Mononuclear cell (primary cell): ENCODE measurements around the gene DMRT3. TPM values are rescaled to one million over a fixed set of nuclear protein-coding genes. Genes with fewer than 3 reads are reported as not detected.
"Not testable (repeated sequence)": the region's sequence is repeated elsewhere in the genome, so short reads cannot be mapped to it uniquely, and the experiment has no call there.

Source experiments
- H3K27me3 ChIP-seq: 2 replicates; pipeline ENCODE4 v1.6.0; 2011; ENCODE audit warnings: low read length, control low read depth; ENCODE audit not compliant: insufficient read depth
- H3K4me1 ChIP-seq: 2 replicates; pipeline ENCODE4 v1.5.1; 2011; ENCODE audit warnings: mild to moderate bottlenecking, low read length, control low read depth; ENCODE audit not compliant: insufficient read depth
- H3K4me3 ChIP-seq: 2 replicates; pipeline ENCODE4 v1.5.1; 2011; ENCODE audit warnings: mild to moderate bottlenecking, low read length, moderate library complexity
- H3K9me3 ChIP-seq: 2 replicates; pipeline ENCODE4 v1.5.1; 2011; ENCODE audit warnings: low read depth, mild to moderate bottlenecking, control low read depth, low read length
- total RNA-seq: library from RNA; depleted of rRNA; stranded (reverse); fragments of >200 nt; gene quantifications from one replicate; pipeline ENCODE4 v1.2.3, GENCODE V29; 2012

DMRT3 gene
- total RNA-seq, 1 donor, result not detected

DNA sequence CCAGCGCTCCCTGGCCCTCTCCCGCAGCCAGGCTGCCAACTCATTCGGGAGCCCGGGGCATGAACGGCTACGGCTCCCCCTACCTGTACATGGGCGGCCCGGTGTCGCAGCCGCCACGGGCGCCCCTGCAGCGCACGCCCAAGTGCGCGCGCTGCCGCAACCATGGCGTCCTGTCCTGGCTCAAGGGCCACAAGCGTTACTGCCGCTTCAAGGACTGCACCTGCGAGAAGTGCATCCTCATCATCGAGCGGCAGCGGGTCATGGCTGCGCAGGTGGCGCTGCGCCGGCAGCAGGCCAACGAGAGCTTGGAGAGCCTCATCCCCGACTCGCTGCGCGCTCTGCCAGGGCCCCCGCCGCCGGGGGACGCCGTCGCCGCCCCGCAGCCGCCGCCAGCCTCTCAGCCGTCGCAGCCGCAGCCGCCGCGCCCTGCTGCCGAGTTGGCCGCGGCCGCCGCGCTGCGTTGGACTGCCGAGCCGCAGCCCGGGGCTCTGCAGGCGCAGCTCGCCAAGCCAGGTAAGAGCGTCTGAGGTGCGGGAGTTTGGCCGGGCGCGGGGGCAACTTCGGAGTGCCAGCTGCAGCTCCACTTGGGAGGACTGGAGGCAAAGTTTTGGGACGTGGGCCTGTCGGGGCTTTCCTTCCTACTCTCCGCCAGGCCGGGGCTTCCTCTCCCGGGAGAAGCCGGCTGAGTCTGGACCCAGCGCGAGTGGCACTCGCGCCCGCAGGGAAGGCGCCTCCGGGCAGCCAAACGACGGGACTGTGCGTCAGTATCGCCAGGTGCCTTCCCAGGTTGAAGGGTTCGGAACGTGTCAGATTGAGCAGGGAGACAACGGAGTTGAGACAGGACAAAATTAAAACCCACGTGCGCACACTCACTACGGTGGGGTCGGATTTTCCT lies 735 bp downstream of the DMRT3 start:
- Histone ChIP-seq H3K4me1 (peaks cover 11% of the 10 kb centered on the region), H3K27me3 (peaks cover 92% of the 10 kb centered on the region), H3K9me3 (no peaks in the 10 kb centered on the region), H3K4me3 (no peak overlapping the region)

DNA sequence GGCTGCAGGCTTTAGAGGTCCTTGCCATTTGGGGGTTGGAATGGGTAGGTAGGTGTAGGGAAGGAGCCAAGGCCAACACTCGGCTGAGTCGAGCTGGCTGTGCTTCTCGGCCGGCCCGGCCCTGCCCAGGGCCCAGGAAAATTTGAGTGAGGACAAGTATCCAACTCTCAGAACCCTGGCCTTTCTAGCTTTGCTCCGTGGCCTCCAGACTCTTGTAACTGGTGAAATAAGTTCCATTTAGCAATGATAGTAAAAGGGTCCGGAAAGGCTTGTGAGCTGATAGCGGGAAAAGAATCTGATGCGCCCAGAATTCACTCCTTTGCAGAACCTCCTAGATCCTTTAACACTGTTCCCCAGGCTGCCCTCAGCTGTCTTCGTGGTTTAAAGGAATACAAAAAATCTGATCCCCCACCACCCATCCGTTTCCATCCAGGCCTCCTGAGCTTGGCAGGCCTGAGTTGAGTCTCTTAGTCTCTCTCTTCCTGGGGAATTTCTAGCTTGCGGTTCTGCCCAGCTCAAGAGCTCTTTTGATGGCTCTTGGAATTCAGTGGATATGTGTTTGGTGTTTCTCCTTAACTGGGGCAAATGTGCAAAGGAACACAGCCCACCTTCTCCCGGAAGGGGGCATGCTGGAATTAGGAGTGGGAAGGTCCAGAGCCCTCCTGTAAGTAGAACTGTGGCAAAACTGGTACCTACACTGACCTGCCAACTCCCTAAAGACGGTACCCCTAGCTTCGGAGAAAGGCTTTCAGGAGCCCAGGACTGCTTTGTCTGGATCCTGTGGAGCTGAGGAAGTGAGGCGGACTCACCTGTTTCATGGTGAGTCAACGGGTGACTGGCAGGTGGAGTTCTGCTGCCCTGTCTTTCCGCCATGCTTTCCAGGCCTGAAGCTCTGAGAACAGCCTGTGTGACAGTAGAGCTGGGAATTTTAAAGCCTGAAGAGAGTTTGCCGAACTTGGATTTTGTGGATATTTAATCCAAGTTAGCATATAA lies 1.7 kb downstream of the DMRT3 start:
- H3K4me1 ChIP-seq, result peaks cover 3% of the 10 kb centered on the region
- H3K27me3 ChIP-seq, result peaks cover 92% of the 10 kb centered on the region
- H3K4me3 ChIP-seq, result no peak overlapping the region
- no peaks in the 10 kb centered on the region for H3K9me3 ChIP-seq

DNA sequence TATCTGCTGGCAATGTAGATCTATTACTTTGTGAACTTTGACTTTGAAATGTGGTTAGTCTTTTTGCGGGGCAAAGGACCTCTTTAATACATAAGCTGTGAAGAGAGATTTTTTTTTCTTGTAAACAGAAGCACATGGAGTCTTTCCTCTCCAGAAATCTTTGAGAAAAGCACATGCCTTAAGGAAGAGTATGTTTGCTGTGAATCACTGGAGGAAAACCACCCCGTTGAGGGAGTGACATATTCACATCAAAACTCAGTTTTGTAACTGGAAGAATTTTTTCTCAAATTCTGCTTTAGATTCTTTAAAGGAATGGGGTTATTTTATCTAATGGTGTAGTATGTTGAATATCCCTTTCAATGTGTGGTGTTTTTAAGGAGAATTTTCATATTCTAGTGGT lies 3.5 kb downstream of the DMRT3 start:
- no peak overlapping the region for H3K4me3 ChIP-seq
- peaks cover 88% of the 10 kb centered on the region for H3K27me3 ChIP-seq
- no peaks in the 10 kb centered on the region for H3K4me1 ChIP-seq
- H3K9me3 ChIP-seq, result no peaks in the 10 kb centered on the region

DNA sequence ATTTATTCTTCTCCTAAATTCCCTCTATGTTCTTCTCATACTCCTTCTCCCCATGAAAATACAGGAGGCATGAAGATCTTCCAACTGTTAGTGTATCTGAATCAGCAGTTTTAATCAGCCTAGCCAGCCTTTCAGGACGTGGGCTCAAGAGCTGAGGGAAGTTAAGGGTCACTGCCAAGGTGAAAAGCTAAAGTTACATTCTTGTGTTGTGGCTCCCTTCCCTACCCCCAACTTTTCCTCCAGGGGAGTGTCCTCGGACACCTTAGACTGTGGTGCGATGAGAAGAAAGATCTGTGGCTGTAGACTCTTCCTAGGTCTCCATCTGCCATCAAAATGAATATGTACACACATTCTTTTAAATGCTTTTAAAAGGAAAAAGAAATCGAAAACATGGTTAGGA lies 4.2 kb downstream of the DMRT3 start:
- no peaks in the 10 kb centered on the region for H3K4me1 ChIP-seq
- H3K27me3 ChIP-seq, result peaks cover 88% of the 10 kb centered on the region
- no peaks in the 10 kb centered on the region for H3K9me3 ChIP-seq
- no peak overlapping the region for H3K4me3 ChIP-seq

DNA sequence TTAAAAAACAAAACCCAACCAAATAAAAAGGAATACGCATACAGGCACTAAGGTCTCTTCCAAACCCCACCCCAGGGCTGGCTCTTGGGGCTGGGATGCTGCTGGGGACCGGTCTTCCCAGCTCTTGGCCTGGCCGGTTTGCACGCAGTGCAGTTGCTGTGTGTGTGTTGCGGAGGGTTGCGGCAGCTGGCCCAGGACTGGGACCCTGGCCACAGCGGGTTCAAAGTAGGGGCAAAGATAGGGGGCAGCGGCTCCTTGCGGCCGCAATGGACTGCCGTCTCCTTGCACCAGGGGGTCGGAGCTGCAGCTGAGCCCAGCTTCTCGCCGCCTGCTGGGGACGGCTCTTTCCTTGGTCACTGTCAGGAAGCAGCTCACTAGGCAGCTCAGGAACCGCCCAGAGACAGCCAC lies 5.0 kb downstream of the DMRT3 start:
- H3K4me3 ChIP-seq, result no peak overlapping the region
- H3K27me3 ChIP-seq, result peaks cover 89% of the 10 kb centered on the region
- H3K4me1 ChIP-seq, result no peaks in the 10 kb centered on the region

DNA sequence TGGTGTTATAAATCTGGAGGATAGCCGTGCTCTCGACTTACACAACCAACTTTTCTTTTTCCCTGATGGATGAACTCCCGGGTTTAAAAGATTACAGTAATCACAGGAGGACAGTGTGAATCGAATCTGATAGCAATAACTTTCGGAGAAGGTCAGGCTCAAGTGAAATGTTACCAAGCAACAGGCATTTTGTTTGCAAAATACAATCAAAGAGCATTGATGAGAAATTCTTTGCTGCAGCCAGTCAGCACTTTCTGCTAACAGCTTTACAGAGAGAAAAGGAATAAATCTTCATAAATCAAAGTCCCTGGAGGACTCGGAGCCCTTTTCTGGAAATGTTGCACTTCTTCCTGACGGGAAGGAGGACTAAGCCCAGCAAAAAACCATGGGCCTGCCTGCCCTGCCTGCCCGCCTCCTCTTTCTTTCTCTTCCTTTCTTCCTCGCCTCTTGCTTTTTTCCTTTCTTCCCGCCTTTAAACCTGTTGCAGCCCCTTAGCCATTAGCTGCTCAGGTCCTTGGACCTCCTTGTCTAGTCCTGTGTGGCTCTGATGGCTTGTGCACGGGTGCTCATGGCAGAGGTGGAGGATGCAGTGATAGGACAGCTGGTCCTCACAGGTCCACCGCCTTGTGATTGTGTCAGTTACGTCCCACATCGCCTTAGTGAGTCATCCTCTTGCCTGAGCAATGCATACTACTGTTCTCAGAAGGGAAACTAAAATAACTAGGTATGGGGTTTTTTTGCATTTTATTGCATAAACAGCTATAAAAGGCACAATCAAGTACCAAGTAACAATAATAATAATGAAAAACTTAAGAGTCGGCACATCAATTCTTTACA lies 6.2 kb downstream of the DMRT3 start:
- H3K27me3 ChIP-seq, result peaks cover 91% of the 10 kb centered on the region
- H3K4me3 ChIP-seq, result no peak overlapping the region
- no peaks in the 10 kb centered on the region for H3K4me1 ChIP-seq
- H3K9me3 ChIP-seq, result no peaks in the 10 kb centered on the region

More for the DNA sequence above, 5.0 kb downstream of the DMRT3 start:
- H3K9me3 ChIP-seq, result no peaks in the 10 kb centered on the region

DNA sequence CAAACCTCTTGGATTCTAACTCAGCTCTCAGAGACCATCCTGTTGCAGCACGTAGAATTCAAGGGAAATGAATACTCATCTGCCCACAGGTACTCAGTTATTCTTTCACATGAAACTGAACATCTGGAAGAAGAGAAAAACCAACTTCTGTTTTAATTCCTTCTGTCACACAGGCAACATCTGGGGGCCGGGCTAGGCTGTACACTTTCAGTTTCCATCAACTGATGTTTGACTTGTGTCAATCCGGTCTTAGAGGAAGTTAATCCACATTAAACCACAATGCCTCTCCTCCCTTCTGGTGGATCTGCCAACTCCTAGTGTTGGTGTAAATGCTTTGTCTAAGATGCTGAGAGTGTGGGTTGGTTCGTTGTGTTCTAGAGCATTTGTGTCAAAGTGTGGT lies 17.6 kb downstream of the DMRT3 start:
- no peak overlapping the region for H3K4me3 ChIP-seq
- peaks cover 2% of the 10 kb centered on the region for H3K4me1 ChIP-seq
- H3K27me3 ChIP-seq, result peaks cover 2% of the 10 kb centered on the region
- H3K9me3 ChIP-seq, result no peaks in the 10 kb centered on the region

DNA sequence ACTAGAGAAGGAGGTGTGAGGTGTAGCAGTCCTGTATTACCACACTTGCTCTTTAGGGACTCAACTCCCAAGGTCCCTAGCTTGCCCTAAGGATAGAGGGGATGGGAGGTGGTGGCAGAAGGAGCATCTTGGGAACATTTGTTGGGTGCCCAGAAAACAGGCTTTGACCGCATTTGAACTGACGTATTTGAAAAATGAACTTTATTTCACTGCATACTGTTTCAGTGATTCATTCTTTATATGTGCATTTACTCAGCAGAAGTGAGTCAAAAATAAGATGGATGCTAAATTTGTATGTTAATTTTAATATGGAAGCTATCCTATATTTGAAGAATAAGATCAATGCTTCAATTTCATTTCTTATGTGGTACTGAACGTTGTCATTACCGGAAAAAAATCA lies 18.7 kb downstream of the DMRT3 start:
- Histone ChIP-seq H3K4me1 (peaks cover 13% of the 10 kb centered on the region), H3K9me3 (no peaks in the 10 kb centered on the region), H3K27me3 (peaks cover 2% of the 10 kb centered on the region), H3K4me3 (no peak overlapping the region)

DNA sequence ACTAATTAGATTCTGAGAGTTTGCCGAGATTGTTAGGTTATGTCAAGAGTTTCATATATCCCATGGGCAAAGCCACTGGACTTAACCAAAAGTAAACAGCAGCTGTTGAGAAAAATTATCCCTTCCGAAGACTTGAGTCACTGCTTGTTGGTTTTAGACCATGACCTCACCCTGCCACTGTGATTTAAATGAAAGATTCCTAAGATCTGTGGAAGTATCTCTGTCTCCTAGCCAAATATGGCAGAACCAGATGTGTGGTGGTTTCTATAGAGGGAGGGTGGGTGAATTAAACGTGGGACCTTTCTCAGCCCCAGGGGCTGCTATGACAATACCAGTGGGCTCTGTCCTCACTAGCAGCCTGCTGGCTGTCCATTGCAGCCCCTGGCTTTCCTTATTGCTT lies 19.3 kb downstream of the DMRT3 start:
- peaks cover 14% of the 10 kb centered on the region for H3K4me1 ChIP-seq
- peaks cover 2% of the 10 kb centered on the region for H3K27me3 ChIP-seq
- H3K9me3 ChIP-seq, result no peaks in the 10 kb centered on the region
- H3K4me3 ChIP-seq, result no peak overlapping the region

DNA sequence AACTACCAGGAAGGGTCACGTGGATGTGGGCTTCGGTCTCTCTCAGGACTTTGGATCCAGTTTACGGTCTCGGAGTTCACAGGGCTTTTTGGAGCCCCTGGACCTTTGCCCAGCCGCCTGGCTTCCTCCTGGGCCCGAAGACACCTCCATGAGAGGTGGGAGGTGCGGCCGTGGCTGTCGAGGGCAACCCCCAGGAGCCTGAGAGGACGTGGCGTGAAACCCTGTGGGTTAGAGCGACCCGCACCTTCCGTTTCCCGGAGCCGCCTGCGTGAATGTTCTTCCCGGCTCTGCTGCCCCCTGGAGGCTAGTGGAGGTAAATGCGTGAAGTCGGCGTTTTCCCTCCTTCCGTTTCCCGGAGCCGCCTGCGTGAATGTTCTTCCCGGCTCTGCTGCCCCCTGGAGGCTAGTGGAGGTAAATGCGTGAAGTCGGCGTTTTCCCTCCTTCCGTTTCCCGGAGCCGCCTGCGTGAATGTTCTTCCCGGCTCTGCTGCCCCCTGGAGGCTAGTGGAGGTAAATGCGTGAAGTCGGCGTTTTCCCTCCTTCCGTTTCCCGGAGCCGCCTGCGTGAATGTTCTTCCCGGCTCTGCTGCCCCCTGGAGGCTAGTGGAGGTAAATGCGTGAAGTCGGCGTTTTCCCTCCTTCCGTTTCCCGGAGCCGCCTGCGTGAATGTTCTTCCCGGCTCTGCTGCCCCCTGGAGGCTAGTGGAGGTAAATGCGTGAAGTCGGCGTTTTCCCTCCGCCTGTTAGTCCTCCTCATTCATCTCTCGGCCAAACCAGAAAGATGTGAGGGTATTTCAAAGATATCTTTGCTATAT lies 22.1 kb downstream of the DMRT3 start:
- H3K9me3 ChIP-seq, H3K27me3 ChIP-seq, H3K4me3 ChIP-seq: not testable (repeated sequence)
- H3K4me1 ChIP-seq, result peaks cover 14% of the 10 kb centered on the region

DNA sequence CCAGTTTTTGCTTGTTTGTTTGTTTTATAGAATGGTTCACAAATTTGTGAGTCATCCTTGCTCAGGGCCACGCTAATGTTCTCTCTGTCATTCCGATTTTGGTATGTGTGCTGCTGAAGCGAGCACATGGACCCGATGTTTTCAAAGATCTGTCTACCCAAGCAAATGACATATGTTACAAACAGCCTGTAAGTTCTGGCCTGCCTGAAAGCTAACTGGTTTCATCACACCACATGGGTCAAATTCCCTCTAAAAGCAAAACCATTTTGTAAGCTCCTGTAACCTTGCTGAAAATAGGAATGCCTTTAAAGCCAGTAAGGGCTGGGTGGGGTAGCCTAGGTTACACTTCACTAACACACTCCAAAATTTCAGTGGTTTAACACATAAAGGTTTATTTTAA lies 25.4 kb downstream of the DMRT3 start:
- H3K9me3 ChIP-seq, result no peaks in the 10 kb centered on the region
- no peak overlapping the region for H3K4me3 ChIP-seq
- H3K4me1 ChIP-seq, result peaks cover 14% of the 10 kb centered on the region
- no peaks in the 10 kb centered on the region for H3K27me3 ChIP-seq

DNA sequence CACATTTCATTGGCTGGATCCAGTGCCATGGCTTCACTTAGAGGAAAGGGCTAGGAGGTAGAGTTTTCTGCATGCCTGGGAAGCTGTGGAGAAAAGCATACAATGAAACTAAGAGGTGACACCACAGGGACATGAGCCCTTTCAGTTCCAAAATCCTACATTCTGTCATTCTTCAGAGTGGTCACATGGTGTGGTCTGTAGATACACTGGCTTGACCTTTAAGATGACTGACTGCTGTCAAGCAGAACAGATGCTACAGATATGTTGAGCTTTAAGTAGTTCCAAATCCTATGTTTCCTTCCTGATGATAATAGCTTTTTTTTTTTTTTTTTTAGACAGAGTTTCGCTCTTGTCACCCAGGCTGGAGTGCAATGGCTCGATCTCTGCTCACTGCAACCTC lies 26.2 kb downstream of the DMRT3 start:
- Histone ChIP-seq H3K9me3 (no peaks in the 10 kb centered on the region), H3K27me3 (no peaks in the 10 kb centered on the region), H3K4me3 (no peak overlapping the region), H3K4me1 (peaks cover 17% of the 10 kb centered on the region)

DNA sequence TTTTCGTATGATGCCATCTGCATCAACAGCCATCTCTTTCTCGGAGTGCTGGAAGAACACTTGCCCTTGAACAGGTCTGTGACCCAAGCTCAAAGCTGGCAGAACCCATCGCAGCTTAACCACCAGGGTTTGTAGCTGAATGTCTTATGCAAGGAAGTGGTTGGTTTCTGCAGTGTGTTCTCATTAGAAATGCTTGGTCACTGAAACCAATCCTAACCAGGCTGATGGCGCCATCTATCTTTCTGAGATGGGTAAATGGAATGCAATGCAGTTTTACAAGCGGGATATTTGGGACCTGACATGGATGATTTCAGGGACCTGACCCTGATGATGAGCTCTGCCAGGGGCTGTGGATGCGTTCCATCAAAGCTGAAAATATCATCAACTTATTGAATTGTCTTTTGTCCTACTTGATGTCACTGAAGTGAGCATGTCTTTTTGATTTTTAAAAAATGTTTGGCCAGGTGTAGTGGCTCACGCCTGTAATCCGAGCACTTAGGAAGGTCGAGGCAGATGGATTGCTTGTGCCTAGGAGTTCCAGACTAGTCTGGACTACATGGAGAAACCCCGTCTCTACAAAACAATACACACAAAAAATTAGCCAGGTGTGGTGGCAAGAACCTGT lies 28.7 kb downstream of the DMRT3 start:
- Histone ChIP-seq H3K9me3 (no peaks in the 10 kb centered on the region), H3K4me1 (peaks cover 15% of the 10 kb centered on the region), H3K4me3 (no peak overlapping the region), H3K27me3 (peaks cover 5% of the 10 kb centered on the region)
